TTC549 (cell line): ENCODE data around the gene REPS2.

ENCODE experiments used
- FAIRE-seq: peaks from 2 replicates; lab custom pipeline; 2012; peaks lifted over from hg19 to GRCh38; lab: Jason Lieb, UNC

REPS2 gene

GRCh38 chrX:17036171-17036961 is 89.9 kb downstream of the REPS2 start:
- no peak for FAIRE-seq

GRCh38 chrX:17038277-17038676 is 91.8 kb downstream of the REPS2 start:
- no peak for FAIRE-seq

GRCh38 chrX:17038681-17039161 is 92.3 kb downstream of the REPS2 start:
- FAIRE-seq, result no peak

GRCh38 chrX:17039826-17040225 is 93.4 kb downstream of the REPS2 start:
- no peak for FAIRE-seq

GRCh38 chrX:17040711-17041110 is 94.3 kb downstream of the REPS2 start:
- no peak for FAIRE-seq

- no peak for FAIRE-seq
Measured at GRCh38 chrX:17042037-17042436, 95.6 kb downstream of the REPS2 start.

GRCh38 chrX:17046478-17047097 is 100.1 kb downstream of the REPS2 start:
- peak; percentile 59 for FAIRE-seq

- no peak for FAIRE-seq
Measured at GRCh38 chrX:17047224-17047623, 100.8 kb downstream of the REPS2 start.

- no peak for FAIRE-seq
Measured at GRCh38 chrX:17052210-17052609, 105.8 kb downstream of the REPS2 start.

GRCh38 chrX:17052793-17053192 is 106.3 kb downstream of the REPS2 start:
- no peak for FAIRE-seq

GRCh38 chrX:17053502-17053901 is 107.0 kb downstream of the REPS2 start:
- no peak for FAIRE-seq

GRCh38 chrX:17056868-17057608 is 110.6 kb downstream of the REPS2 start:
- no peak for FAIRE-seq

- FAIRE-seq, result no peak
Measured at GRCh38 chrX:17062065-17062464, 115.6 kb downstream of the REPS2 start.

- no peak for FAIRE-seq
Measured at GRCh38 chrX:17065100-17065499, 118.6 kb downstream of the REPS2 start.

GRCh38 chrX:17067534-17067933 is 121.1 kb downstream of the REPS2 start:
- FAIRE-seq, result no peak

- no peak for FAIRE-seq
Measured at GRCh38 chrX:17072301-17072700, 125.8 kb downstream of the REPS2 start.

GRCh38 chrX:17072721-17073230 is 126.3 kb downstream of the REPS2 start:
- no peak for FAIRE-seq

GRCh38 chrX:17075004-17075403 is 128.5 kb downstream of the REPS2 start:
- FAIRE-seq, result no peak

GRCh38 chrX:17077361-17077760 is 130.9 kb downstream of the REPS2 start:
- no peak for FAIRE-seq

- FAIRE-seq, result no peak
Measured at GRCh38 chrX:17078031-17078720, 131.7 kb downstream of the REPS2 start.

GRCh38 chrX:17081511-17081910 is 135.1 kb downstream of the REPS2 start:
- FAIRE-seq, result no peak

GRCh38 chrX:17081968-17082367 is 135.5 kb downstream of the REPS2 start:
- no peak for FAIRE-seq
